PC-9 (cell line): ENCODE data around the gene FARS2. TPM values are rescaled to one million over a fixed set of nuclear protein-coding genes. Genes with fewer than 3 reads are reported as not detected.

Experiments used
- BruUV-seq: library from RNA; stranded (reverse); fragments of 400-500 nt; replicated peaks from 2 replicates; lab custom pipeline; 2021; lab: Mats Ljungman, UMichigan
- CTCF ChIA-PET: fragments of 300-600 bp; sonication (Branson Sonifier 250); formaldehyde crosslinking; loops from one replicate; lab custom pipeline; 2022; ENCODE audit warnings: antibody characterized with exemption; lab: Charles Lee
- POLR2A ChIA-PET: fragments of 300-600 bp; sonication (Branson Sonifier 250); formaldehyde crosslinking; loops from one replicate; lab custom pipeline; 2022; ENCODE audit warnings: antibody characterized with exemption; ENCODE audit not compliant: unreplicated experiment; lab: Charles Lee
- DNase-seq, 2 experiments: peaks; one replicate each; pipeline versions ENCODE4 v3.0.0 to v3.0.0-alpha.2; 2015 to 2022; ENCODE audit warnings: mixed read lengths in 1 of 2
- H2AFZ ChIP-seq: fragments of 200-600 bp; sonication (generic); 2 replicates; pipeline ENCODE4 v1.8.1; 2017; ENCODE audit warnings: antibody characterized with exemption
- H3F3A ChIP-seq: fragments of 200-600 bp; sonication (generic); 2 replicates; pipeline ENCODE4 v1.8.1; 2017; ENCODE audit warnings: antibody characterized with exemption, mild to moderate bottlenecking, low read depth; ENCODE audit not compliant: insufficient read depth
- H3K27ac ChIP-seq: fragments of 200-600 bp; sonication (generic); 2 replicates; pipeline ENCODE4 v1.6.1; 2016; ENCODE audit warnings: mixed run types
- H3K27me3 ChIP-seq: fragments of 200-600 bp; sonication (generic); 2 replicates; pipeline ENCODE4 v1.6.1; 2016; ENCODE audit warnings: low read depth, mixed run types; ENCODE audit not compliant: insufficient read depth
- H3K36me3 ChIP-seq: fragments of 200-600 bp; sonication (generic); 2 replicates; pipeline ENCODE4 v1.6.1; 2016; ENCODE audit warnings: low read depth, mixed run types
- H3K4me1 ChIP-seq: fragments of 200-600 bp; sonication (generic); replicated peaks from 2 replicates; pipeline ENCODE4 v1.6.1; 2016; ENCODE audit warnings: mixed run types; ENCODE audit not compliant: insufficient read depth
- H3K4me2 ChIP-seq: fragments of 200-600 bp; sonication (generic); 2 replicates; pipeline ENCODE4 v1.6.1; 2017; ENCODE audit warnings: mixed run types
- H3K4me3 ChIP-seq: fragments of 200-600 bp; sonication (generic); 2 replicates; pipeline ENCODE4 v1.6.1; 2016; ENCODE audit warnings: mixed run types
- H3K79me2 ChIP-seq: fragments of 200-600 bp; sonication (generic); 2 replicates; pipeline ENCODE4 v1.6.1; 2017; ENCODE audit warnings: low read depth, mixed run types
- H3K9me2 ChIP-seq: fragments of 200-600 bp; sonication (generic); 2 replicates; pipeline ENCODE4 v1.8.1; 2017; ENCODE audit warnings: mild to moderate bottlenecking; ENCODE audit not compliant: insufficient read depth
- H3K9me3 ChIP-seq: fragments of 200-600 bp; sonication (generic); 2 replicates; pipeline ENCODE4 v1.8.1; 2016; ENCODE audit warnings: low read depth; ENCODE audit not compliant: insufficient read depth
- H4K20me1 ChIP-seq: fragments of 200-600 bp; sonication (generic); 2 replicates; pipeline ENCODE4 v1.8.1; 2017; ENCODE audit not compliant: insufficient read depth
- CTCF ChIP-seq: fragments of 200-600 bp; sonication (generic); conservative IDR thresholded peaks from 2 replicates; pipeline ENCODE4 v1.6.1; 2017; ENCODE audit warnings: mixed run types, antibody characterized with exemption, mild to moderate bottlenecking, moderate library complexity
- EZH2 ChIP-seq: fragments of 200-600 bp; sonication (generic); IDR thresholded peaks from 2 replicates; pipeline ENCODE4 v1.8.0; 2017; ENCODE audit warnings: antibody characterized with exemption, low read depth
- intact Hi-C: fragments of 100-400 bp; cut with micrococcal nuclease; formaldehyde crosslinking; loops from one replicate; pipeline ENCODE4 v1.10.0; 2022; ENCODE audit not compliant: unreplicated experiment
- total RNA-seq: library from RNA; stranded (reverse); gene quantifications from 2 replicates; pipeline ENCODE4 v1.2.3, GENCODE V29; 2021

FARS2 gene
- total RNA-seq, 1 experiment from 2014 or later: 26.7 TPM

- Histone ChIP-seq H3K36me3 (no peaks in the 10 kb centered on the region), H4K20me1 (no peaks in the 10 kb centered on the region), H3K4me1 (no peaks in the 10 kb centered on the region), H3K9me2 (no peaks in the 10 kb centered on the region), H3K9me3 (no peaks in the 10 kb centered on the region), H3K4me2 (no peak overlapping the region), H3F3A (no peaks in the 10 kb centered on the region), H2AFZ (no peak overlapping the region), H3K27me3 (no peaks in the 10 kb centered on the region), H3K79me2 (no peaks in the 10 kb centered on the region), H3K4me3 (no peak overlapping the region), H3K27ac (no peak overlapping the region)
- no TSS peak for BruUV-seq
- ChIA-PET CTCF (no interaction called here), POLR2A (no interaction called here)
- no peak for DNase-seq
- intact Hi-C loops: no loop called here
- TF ChIP-seq CTCF: no peak
These were observed 80.5 kb downstream of the FARS2 start for GRCh38 chr6:5341845-5342244.

- Histone ChIP-seq H3K4me2 (no peak overlapping the region), H3K36me3 (no peaks in the 10 kb centered on the region), H3K4me3 (no peak overlapping the region), H3K27ac (no peak overlapping the region), H3K4me1 (no peaks in the 10 kb centered on the region), H3K79me2 (no peaks in the 10 kb centered on the region), H4K20me1 (no peaks in the 10 kb centered on the region), H3F3A (no peaks in the 10 kb centered on the region), H2AFZ (no peak overlapping the region), H3K9me3 (no peaks in the 10 kb centered on the region), H3K9me2 (no peaks in the 10 kb centered on the region), H3K27me3 (no peaks in the 10 kb centered on the region)
- no peak for TF ChIP-seq EZH2
- TF ChIP-seq CTCF: no peak
- intact Hi-C loops: no loop called here
- no peak for DNase-seq
- POLR2A ChIA-PET: no interaction called here
- CTCF ChIA-PET: no interaction called here
- no TSS peak for BruUV-seq
These were observed 82.7 kb downstream of the FARS2 start for GRCh38 chr6:5343998-5344397.

GRCh38 chr6:5345324-5345723 lies 84.0 kb downstream of the FARS2 start:
- intact Hi-C loops: no loop called here
- no peaks in the 10 kb centered on the region for H3K9me2 ChIP-seq
- no peaks in the 10 kb centered on the region for H3K27me3 ChIP-seq
- H3K4me3 ChIP-seq: no peak overlapping the region
- TF ChIP-seq CTCF (no peak), EZH2 (no peak)
- H3K36me3 ChIP-seq: no peaks in the 10 kb centered on the region
- no peaks in the 10 kb centered on the region for H3K4me1 ChIP-seq
- H2AFZ ChIP-seq: no peak overlapping the region
- H3K4me2 ChIP-seq: no peak overlapping the region
- H3K27ac ChIP-seq: no peak overlapping the region
- H3K9me3 ChIP-seq: no peaks in the 10 kb centered on the region
- H4K20me1 ChIP-seq: no peaks in the 10 kb centered on the region
- H3K79me2 ChIP-seq: no peaks in the 10 kb centered on the region
- ChIA-PET POLR2A (no interaction called here), CTCF (no interaction called here)
- no peak for DNase-seq
- BruUV-seq: no TSS peak
- no peaks in the 10 kb centered on the region for H3F3A ChIP-seq
